Prostate gland (tissue), 2 donors: ENCODE data around the gene ZNF273. TPM values are rescaled to one million over a fixed set of nuclear protein-coding genes. Genes with fewer than 3 reads are reported as not detected.
"Not testable (repeated sequence)": the region's sequence is repeated elsewhere in the genome, so short reads cannot be mapped to it uniquely, and the experiment has no call there.

ENCODE experiments used
- DNase-seq: peaks from one replicate; pipeline ENCODE4 v3.0.0-alpha.2; 2019; ENCODE audit warnings: low spot score
- H3K27ac ChIP-seq, 2 donors: fragments of 200-600 bp; sonication (generic); 2 replicates each; pipeline ENCODE4 v1.5.1; 2017 to 2019
- H3K27me3 ChIP-seq: fragments of 200-600 bp; sonication (generic); replicated peaks from 2 replicates; pipeline ENCODE4 v1.5.1; 2019; ENCODE audit not compliant: insufficient read depth
- H3K36me3 ChIP-seq, 2 donors: fragments of 200-600 bp; sonication (generic); 1 replicate in 1 of 2; 2 replicates in 1 of 2; pipeline versions ENCODE4 v1.5.1 to v1.8.1; 2017 to 2019
- H3K4me1 ChIP-seq: fragments of 200-600 bp; sonication (generic); replicated peaks from 2 replicates; pipeline ENCODE4 v1.5.1; 2019
- H3K4me3 ChIP-seq, 2 donors: fragments of 200-600 bp; sonication (generic); 2 replicates each; pipeline ENCODE4 v1.5.1; 2017 to 2019
- H3K9me3 ChIP-seq: fragments of 200-600 bp; sonication (generic); 2 replicates; pipeline ENCODE4 v1.5.1; 2017
- POLR2A ChIP-seq: fragments of 450-650 bp; IDR thresholded peaks from one replicate; pipeline ENCODE4 v1.6.1; 2016; ENCODE audit warnings: antibody characterized with exemption, mild to moderate bottlenecking
- POLR2AphosphoS5 ChIP-seq: sonication (generic); formaldehyde crosslinking; IDR thresholded peaks from one replicate; pipeline ENCODE4 v1.6.1; 2017; ENCODE audit warnings: antibody characterized with exemption
- WGBS: methylation state at CpG from one replicate; pipeline ENCODE4 v1.1.5; 2018; 5-methylcytosine and 5-hydroxymethylcytosine counted together
- intact Hi-C: fragments of 100-400 bp; cut with DNase I; formaldehyde crosslinking; loops from one replicate; pipeline ENCODE4 v1.14.2; 2022
- total RNA-seq, 2 donors: library from RNA; depleted of rRNA; stranded (reverse); fragments of >200 nt; gene quantifications; one replicate each; pipeline ENCODE4 v1.1.0, GENCODE V29; 2016
- TF ChIP-seq, protein P1 (sequence below), 4 experiments: fragments of 200-600 bp in 2 of 4; fragments of 450-650 bp in 2 of 4; sonication (generic) in 2 of 4; IDR thresholded peaks; 1 replicate in 3 of 4; 2 replicates in 1 of 4; pipeline ENCODE4 v1.5.1; 2016 to 2019; ENCODE audit warnings: antibody characterized with exemption in 4 of 4, mild to moderate bottlenecking in 2 of 4, moderate library complexity in 2 of 4

Gene ZNF273
- total RNA-seq, 2 donors from 2014 or later, result 9.7 to 11.5 TPM

DNA sequence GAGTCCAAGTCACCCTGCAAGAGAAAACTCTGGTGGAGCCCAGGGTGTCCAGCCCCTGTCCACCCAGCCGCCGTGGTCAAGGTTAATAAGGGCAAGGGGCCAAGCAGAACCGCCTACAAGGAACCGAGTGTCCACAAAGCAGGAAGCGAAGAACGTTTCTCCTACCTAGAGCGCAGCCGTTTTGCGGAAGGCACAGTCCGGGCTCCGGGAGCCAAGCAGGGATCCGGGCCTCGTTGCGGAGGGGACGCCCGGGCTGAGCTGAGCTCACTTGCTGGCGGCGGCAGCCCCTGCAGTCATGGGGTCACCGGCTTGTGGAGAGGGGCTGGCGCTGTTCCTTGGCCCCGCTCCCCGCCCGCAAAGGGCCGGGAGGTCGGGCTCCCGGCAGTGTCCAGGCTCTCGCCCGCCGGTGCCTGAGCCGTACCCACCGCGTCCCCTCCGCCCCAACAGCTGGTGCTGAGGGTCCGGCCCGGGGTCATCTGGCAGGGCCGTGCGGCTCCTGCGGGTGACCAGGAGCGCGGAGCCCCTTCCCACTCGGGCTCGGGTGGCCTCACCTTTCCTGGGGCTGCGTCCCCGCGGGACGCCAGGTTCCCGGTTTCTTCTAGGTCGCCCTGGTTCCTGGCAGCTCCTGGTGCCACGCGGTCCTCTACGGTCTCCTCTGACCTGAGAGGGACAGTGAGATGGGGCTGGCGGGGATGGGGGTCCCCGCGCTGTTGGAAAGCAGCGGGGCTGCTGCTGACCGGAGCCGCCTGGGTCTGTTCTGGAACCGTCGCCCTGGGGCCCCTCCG lies 14.0 kb upstream of the ZNF273 start:
- Histone ChIP-seq H3K36me3 (no peaks in the 10 kb centered on the region), H3K27me3 (no peaks in the 10 kb centered on the region), H3K4me3 (peak overlapping the region; percentile 22 to 31), H3K27ac (no peak overlapping the region), H3K9me3 (no peaks in the 10 kb centered on the region), H3K4me1 (no peaks in the 10 kb centered on the region)
- DNase-seq, result no peak
- intact Hi-C loops, result no loop called here
- TF ChIP-seq POLR2A, result no peak
- TF ChIP-seq, protein P1, sequence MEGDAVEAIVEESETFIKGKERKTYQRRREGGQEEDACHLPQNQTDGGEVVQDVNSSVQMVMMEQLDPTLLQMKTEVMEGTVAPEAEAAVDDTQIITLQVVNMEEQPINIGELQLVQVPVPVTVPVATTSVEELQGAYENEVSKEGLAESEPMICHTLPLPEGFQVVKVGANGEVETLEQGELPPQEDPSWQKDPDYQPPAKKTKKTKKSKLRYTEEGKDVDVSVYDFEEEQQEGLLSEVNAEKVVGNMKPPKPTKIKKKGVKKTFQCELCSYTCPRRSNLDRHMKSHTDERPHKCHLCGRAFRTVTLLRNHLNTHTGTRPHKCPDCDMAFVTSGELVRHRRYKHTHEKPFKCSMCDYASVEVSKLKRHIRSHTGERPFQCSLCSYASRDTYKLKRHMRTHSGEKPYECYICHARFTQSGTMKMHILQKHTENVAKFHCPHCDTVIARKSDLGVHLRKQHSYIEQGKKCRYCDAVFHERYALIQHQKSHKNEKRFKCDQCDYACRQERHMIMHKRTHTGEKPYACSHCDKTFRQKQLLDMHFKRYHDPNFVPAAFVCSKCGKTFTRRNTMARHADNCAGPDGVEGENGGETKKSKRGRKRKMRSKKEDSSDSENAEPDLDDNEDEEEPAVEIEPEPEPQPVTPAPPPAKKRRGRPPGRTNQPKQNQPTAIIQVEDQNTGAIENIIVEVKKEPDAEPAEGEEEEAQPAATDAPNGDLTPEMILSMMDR (IDR thresholded peaks at IDR 0.05), result no peak
- TF ChIP-seq POLR2AphosphoS5, result no peak
- WGBS, result 32% methylated on average over 43 of the region's 60 CpGs

DNA sequence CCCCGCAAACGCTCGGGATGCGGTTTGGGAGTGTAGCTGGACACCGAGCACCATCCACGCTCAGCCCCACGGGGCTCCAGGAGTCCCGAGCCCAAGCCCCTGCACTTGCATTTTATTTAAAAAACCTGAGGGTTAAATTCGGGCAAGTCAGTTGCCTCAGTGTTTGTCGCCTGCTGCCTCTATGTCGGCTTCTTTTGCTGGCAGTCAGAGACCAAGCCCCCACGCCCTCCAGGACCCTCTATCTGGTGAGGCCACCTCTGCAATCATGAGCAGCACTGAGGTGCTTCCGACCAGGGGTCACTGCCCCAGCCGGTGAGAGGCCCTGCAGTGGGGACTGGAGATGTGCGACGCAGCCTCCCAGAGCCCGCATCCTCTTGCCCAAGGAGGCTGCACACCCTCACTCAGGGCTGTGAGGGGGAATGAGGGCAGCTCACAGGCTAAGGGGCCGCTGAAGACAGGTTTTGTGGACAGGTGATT lies 13.3 kb upstream of the ZNF273 start:
- no peaks in the 10 kb centered on the region for H3K36me3 ChIP-seq
- WGBS, result 61% methylated on average over 18 of the region's 18 CpGs
- H3K9me3 ChIP-seq, result no peaks in the 10 kb centered on the region
- no peaks in the 10 kb centered on the region for H3K27me3 ChIP-seq
- H3K27ac ChIP-seq, result no peak overlapping the region
- intact Hi-C loops, result no loop called here
- no peak for DNase-seq
- TF ChIP-seq POLR2A (no peak), POLR2AphosphoS5 (no peak)
- TF ChIP-seq, protein P1 (IDR thresholded peaks at IDR 0.05), result no peak
- H3K4me3 ChIP-seq, result peak overlapping the region in 1 of 2 donors; percentile 31
- no peaks in the 10 kb centered on the region for H3K4me1 ChIP-seq

DNA sequence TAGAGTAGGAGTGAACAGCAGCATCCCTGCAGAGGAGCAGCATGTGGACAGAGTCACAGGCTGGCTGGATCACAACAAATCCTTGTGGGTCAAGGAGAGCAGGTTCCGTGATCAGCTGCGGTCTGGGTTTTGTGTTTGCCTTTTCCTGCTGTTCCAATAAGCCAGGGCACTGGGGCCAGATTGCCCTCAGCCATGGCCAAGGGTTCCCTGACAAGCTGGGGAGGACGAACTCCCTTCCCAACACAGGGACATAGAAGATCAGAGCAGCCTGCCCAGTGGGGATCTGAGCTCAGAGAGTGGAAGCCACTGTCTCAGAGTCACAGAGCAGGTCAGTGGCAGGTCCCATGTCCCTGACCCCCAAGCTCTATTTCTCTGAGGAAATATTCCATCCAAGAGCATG lies 12.8 kb upstream of the ZNF273 start:
- H3K4me1 ChIP-seq, H3K27me3 ChIP-seq, H3K27ac ChIP-seq, DNase-seq, H3K36me3 ChIP-seq, intact Hi-C loops, H3K4me3 ChIP-seq, H3K9me3 ChIP-seq: not testable (repeated sequence)
- WGBS, result 59% methylated on average over 3 of the region's 3 CpGs

DNA sequence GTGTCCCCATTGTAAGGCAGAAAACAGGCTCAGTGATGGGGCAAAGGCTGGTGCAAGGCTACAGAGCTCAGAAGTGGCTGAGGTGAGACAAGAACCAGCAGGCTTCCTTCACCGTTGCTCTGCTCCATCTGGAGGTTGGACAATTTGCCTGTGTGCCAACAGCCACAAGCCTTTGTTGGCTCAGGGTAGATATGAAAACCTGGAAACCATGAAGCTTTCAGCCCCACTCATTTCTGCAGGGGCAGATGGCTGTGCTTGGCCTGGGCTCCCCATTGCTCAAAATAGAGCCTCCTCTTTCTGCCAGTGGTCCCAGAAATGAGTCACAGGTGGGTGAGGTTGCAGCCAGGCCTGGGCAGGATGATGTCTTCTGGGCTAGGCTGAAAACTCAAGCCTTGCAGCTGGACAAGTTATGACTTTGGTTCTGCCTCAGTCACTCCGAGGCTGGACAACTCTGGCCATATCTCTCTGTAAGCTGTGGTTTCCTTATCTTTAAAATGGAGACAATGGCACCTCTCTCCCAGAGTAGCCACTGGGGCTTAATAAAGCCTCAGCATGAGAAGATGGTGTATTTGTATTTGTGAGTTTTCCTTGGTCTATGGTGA lies 12.2 kb upstream of the ZNF273 start:
- intact Hi-C loops, result no loop called here
- no peaks in the 10 kb centered on the region for H3K9me3 ChIP-seq
- H3K36me3 ChIP-seq, result no peaks in the 10 kb centered on the region
- no peaks in the 10 kb centered on the region for H3K27me3 ChIP-seq
- H3K27ac ChIP-seq, result no peak overlapping the region
- 24% methylated on average over 2 of the region's 2 CpGs for WGBS
- no peaks in the 10 kb centered on the region for H3K4me1 ChIP-seq
- TF ChIP-seq, protein P1 (IDR thresholded peaks at IDR 0.05), result no peak
- TF ChIP-seq POLR2A (no peak), POLR2AphosphoS5 (no peak)
- no peak for DNase-seq
- H3K4me3 ChIP-seq, result no peak overlapping the region

DNA sequence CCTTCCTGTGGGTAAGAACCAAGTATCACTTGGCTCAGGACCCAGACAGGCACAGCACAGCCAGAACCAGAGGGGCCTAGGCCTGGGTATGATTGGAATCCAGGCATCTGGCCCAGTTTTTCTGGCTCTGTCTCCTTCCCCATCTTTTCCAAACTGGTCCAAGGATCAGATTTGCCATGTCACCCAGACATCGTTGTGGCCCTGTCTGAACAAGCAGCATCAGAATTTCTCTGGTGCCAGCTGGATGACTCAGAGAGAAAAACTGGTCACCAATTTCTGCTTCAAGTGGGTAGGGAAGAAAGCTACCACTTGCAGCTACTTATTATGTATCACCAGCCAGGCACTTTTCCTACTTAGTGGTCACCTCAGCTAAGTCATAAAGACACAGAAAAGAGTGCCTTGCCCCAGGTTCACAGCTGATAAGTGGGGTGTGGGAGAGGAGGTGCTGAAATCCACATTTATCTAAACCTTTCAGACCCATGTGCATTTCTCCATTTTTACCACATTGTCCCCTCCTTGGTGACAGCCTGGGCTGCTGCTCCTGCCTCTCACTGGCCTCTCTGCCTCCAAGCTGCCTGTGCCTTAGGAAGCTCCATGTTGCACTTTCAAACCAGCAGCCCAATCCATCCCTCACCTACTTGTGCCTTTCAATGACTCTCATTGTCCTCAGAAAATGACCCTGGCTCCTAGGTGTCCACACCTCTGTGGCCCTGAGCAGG lies 11.6 kb upstream of the ZNF273 start:
- H3K4me3 ChIP-seq, H3K36me3 ChIP-seq, H3K9me3 ChIP-seq, H3K27me3 ChIP-seq, H3K4me1 ChIP-seq, intact Hi-C loops: not testable (repeated sequence)
- WGBS, result 36% methylated on average over 1 of the region's 1 CpG
- peak; percentile 40 for DNase-seq
- peak overlapping the region in 1 of 2 donors; percentile 43 for H3K27ac ChIP-seq
